HG03025 (cell line): ENCODE results near the gene PRSS33.

Experiments used
- ATAC-seq: cut with Tn5 transposase; IDR thresholded peaks from one replicate; pipeline ENCODE4 v1.9.1; 2021; ENCODE audit warnings: mild to moderate bottlenecking, moderate library complexity; ENCODE audit not compliant: unreplicated experiment, low FRiP score

The PRSS33 gene, protein sequence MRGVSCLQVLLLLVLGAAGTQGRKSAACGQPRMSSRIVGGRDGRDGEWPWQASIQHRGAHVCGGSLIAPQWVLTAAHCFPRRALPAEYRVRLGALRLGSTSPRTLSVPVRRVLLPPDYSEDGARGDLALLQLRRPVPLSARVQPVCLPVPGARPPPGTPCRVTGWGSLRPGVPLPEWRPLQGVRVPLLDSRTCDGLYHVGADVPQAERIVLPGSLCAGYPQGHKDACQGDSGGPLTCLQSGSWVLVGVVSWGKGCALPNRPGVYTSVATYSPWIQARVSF

DNA sequence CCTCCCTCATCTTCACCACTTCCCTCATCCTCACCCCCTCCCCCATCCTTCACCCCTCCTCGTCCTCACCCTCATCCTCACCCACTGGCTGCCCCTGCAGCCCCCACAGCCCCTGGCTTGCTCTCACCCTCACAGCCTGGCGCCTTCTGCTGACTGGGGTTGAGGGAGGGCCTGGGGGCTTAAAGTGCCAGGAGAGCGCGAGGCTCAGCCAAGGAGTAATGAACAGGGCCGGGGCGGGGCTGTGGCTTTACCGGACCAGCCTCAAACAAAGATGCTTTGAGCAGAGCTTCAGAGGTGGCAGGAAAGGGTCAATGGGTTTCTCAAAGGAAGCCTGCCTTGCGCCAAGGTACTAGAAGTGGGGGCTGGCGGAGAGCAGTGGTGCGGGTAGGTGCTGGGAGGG, at the start of gene PRSS33:
Gene PRSS33, minus strand, starts transcription at position 155 of the 400 bp plus-strand sequence. CDS start 1,013 bp downstream, outside the sequence.
- no peak for ATAC-seq

GRCh38 chr16:2836646-2837508, 49.5 kb upstream of the PRSS33 start:
- ATAC-seq = no peak

DNA sequence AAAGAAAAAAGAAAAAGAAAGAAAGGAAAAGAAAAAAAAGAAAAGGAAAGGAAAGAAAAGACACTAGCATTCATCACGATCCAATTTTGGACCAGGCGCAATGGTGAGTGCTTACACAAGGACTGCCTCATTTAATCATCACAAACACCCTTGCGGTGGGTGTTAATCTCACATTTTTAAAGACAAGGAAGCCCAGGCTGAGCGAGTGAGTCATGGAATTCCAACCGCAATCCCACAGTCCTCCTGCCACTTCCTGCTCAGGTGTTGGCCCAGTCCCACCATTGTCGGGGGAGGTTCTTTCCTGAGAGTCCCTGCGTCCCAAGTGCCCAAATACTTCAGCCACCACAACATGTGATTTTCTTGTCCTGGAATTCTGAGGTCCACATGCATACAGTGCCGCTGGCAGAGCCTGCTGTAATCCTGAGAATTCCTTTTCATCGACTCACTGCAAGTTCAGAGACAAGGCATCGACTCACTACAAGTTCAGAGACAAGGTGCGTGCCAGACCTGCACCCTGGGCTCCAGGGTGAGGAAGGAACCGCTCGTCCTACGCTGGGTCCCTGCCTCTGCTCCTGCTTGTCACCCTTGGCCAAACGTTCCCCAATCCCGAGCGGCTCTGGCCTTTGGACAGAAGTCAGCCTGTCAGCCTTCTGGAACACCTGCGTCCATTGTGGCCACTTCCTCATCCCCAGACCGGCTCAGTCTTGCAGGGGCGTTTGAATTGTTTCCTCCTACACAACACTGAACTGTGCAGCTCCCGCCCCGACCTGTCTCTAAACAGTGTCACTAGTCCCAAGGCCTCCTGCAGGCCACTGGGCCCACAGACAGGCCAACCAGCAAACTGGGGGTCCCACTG, 48.5 kb upstream of the PRSS33 start:
- ATAC-seq = no peak

DNA sequence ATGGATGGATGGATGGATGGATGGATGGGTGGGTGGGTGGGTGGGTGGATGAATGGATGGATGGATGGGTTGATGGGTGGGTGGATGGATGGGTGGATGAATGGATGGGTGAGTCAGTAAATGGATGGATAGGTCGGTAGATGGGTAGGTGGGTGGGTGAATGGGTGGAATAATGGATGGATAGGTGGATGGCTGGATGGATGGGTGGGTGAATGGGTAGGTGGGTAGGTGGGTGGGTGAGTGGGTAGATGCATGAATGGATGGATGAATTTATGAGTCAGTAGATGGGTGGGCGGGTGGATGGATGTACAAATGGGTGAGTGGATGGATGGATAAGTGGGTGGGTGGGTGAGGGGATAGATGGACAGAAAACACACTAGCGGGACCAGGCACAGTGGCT, 47.6 kb upstream of the PRSS33 start:
- ATAC-seq = no peak

DNA sequence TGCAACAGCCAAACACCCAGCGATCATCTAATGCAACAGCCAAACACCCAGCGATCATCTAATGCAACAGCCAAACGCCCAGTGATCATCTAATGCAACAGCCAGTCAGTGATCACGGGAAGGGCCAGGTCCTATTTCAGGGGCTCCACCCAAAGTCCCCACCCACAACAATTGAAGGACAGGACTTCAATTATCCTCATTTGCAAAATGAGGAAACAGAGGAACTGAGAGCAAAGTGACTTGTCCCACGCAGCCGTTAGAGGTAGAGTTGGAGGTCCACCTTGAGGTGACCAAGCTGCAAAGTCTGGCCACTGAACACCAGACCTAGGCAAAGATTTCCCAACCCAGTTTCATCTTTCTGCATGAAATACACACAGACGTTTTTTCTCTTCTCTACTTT, 46.4 kb upstream of the PRSS33 start:
- ATAC-seq = no peak

GRCh38 chr16:2831203-2831602, 43.8 kb upstream of the PRSS33 start:
- no peak for ATAC-seq

- ATAC-seq = no peak
These were observed 43.0 kb upstream of the PRSS33 start for GRCh38 chr16:2830355-2830695.

- no peak for ATAC-seq
These were observed 42.4 kb upstream of the PRSS33 start, which contains the start of gene ZG16B for GRCh38 chr16:2829501-2830354. Gene ZG16B, plus strand, starts transcription at chr16:2830303. Its CDS starts 139 bp downstream, at chr16:2830442.

DNA sequence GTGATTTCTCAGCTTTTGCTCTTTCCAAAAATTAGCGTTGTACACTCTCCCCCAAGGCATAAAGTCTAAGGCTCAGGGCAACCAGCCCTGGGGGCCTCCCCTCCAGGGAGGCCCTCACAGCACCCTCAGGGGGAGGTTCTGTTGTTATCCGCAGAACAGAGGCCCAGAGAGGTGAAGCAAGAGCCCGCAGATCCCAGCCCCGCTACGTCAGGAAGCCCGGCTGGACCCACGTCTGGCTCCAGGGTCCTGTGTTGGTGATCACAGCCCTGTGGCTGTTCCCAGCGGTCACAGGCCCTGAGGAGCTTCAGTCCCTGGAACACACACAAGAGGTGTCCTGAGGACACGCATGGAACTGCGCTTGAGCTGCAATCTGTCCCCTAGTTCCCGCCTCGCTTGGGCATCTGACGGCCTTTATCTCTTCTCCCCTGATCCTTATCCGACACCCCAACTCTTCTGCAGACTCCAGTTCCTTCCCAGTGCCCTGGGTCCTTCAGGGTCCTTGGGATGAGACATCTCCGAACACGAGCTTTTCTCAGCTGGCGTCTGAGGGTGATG, 41.6 kb upstream of the PRSS33 start:
- ATAC-seq = no peak

- ATAC-seq = no peak
These were observed 41.1 kb upstream of the PRSS33 start for GRCh38 chr16:2828521-2828840.

DNA sequence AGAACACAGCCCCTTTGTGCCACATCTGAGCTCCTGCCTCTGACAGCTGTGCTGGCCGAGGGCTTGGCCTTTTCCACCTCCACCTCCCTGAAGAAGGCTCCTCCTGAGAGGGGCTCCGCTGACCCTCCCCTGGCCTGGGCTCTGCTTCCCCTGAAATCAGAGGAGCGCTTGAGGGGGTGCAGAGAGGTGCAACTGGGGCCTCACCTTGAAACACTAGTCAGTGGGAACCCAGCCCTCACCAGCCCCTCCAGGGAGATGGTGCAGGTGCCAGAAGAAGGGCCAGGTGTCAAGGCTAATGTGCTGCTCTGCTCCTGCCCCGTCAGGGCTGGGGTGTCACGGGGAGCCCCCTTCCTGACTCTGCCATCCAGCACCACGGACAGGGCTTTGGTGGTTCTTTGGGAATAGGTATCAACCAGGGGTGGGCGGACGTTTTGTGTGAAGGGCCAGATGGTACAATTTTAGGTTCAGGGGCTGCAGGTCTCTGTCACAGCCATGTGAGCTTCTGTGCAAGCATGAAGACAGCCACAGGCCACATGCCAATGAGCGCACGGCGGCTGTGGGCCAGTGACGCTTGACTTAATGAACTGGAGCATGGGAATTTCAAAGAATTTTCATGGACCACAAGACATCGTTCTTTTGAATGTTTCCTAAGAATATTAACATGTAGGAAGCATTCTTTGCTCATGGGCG, 40.6 kb upstream of the PRSS33 start:
- no peak for ATAC-seq

DNA sequence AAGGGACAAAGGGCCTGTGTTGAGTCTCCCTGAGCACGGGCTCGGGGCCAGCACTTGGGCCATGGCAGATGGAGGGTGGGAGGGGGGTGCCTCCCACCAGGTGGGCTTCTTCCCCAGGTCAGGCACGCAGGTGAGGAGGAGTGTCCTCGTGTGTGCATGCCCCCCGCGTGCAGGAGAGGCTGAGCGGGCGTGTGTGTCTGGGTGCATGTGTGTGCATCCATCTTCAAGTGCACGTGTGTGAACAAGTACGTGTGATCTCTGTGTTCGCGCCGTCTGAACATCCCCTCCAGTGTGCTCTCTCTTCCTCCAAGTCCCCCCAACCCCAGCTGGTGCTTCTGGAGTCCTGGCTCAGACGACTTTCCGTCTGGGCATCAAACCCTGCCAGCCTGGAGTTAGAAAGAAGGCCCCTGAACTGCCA, 40.0 kb upstream of the PRSS33 start:
- no peak for ATAC-seq

GRCh38 chr16:2826591-2827373, 39.4 kb upstream of the PRSS33 start:
- no peak for ATAC-seq

DNA sequence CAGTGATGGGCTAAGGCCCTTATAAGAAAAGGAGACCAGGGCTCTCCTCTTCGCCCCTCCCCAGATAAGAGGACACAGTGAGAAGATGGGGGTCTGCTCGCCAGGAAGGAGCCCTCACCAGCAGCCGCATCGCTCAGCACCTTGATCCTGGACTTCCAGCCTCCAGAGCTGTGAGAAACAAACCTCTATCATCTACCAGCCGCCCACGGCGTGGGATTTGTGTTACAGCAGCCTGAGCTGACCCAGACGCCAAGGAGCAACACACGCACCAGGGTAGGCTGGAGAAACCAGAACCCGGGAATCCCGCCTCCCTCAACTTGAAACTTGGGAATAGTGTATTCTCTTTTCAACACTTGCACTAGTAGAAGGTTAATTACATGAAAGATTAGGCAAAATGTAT, 38.5 kb upstream of the PRSS33 start:
- ATAC-seq = no peak

DNA sequence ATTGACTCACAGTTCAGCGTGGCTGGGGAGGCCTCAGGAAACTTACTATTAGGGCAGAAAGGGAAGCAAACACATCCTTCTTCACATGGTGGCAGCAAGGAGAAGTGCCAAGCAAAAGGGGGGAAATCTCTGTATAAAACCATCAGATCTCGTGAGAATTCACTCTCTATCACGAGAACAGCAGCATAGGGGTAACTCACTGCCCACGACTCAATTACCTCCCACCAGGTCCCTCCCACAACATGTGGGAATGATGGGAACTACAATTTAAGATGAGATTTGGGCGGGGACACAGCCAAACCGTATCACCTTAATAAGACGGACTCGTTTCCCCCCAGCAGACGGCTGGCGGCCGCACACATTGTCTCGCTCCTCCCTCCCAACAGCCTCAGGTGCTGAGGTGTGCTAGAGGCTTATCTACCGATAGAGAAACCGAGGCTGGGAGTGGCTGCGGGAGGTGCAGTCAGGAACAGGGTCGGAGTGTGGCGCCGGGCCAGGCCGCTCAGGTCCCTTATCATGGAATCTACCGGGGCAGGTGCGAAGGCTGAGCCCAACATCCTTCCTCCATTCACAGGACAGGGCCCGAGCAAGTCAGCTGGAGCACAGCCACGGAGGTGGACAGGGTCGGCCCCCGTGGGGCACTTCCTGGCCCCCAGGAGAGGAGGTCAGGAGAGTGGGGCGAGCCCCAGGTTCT, 37.8 kb upstream of the PRSS33 start:
- ATAC-seq = no peak

DNA sequence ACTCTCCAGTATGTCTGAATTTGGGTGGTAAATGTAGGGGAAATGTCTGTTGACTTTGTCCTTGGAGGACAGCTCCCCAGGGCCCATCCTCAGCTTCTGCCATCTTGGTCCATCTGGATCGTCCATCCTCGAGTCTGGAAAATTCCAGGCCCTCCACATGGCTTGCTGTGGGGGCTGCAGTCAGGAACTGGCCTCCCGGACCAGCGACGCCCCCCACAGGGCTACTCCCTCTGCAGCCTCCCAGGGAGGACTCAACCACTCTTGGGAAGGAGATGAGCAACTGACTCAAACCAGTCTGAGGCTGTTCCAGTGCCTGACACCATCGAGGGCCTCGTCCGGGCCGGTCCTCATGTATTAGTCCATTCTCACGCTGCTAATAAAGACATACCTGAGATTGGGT, 37.3 kb upstream of the PRSS33 start:
- ATAC-seq = no peak

GRCh38 chr16:2822496-2822895, 35.1 kb upstream of the PRSS33 start:
- ATAC-seq = no peak

DNA sequence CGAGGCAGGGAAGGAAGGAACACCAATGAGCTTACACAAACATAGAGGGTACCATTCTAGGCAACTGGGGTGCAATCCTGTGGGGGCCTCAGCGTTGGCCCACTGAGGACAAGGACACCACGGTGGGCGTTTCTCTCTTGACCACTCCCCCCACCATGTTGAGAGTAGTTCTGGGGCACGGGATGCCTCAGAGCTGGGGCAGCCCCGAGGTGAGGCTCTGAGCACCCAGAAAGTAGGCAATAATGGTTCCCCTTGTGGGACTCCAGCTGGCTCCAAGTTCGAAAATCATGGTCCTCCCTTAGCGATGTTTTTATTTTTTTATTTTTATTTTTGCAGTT, 34.8 kb upstream of the PRSS33 start:
- ATAC-seq = no peak
